ENCODE results near the gene GUCA1C.

DNA sequence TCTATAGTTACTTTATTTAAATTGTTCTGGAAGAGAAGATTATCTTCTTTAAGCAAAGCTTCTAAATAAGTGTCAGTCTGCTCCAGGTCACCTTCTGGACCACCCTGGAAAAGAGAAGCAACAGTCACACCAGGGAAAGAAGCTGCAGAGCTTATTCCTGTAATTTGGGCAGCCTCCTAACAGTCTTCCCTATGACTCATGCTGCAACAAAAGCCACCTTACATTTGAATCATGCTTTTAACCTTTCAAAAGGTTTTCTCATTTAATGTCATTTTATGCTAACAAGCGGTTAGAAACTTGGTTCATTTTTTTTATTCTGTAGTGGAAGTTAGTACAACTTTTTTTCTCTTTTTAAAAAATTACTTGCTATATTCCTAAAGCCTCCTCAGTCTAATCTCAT, 5.3 kb upstream of the GUCA1C start:
- no peak for TF ChIP-seq HDAC6 (IDR thresholded peaks at IDR 0.05; ENCODE audit: low read depth, low read length)
- no peak for TF ChIP-seq ARHGAP35 (IDR thresholded peaks at IDR 0.05; ENCODE audit: partially characterized antibody)
- TF ChIP-seq RFX5 (IDR thresholded peaks at IDR 0.05; ENCODE audit: low read depth, low read length): no peak

All from K562 (cell line).